Measurements from ENCODE around the gene NBR1.
"Not testable (repeated sequence)": the region's sequence is repeated elsewhere in the genome, so short reads cannot be mapped to it uniquely, and the experiment has no call there.

NBR1 gene

DNA sequence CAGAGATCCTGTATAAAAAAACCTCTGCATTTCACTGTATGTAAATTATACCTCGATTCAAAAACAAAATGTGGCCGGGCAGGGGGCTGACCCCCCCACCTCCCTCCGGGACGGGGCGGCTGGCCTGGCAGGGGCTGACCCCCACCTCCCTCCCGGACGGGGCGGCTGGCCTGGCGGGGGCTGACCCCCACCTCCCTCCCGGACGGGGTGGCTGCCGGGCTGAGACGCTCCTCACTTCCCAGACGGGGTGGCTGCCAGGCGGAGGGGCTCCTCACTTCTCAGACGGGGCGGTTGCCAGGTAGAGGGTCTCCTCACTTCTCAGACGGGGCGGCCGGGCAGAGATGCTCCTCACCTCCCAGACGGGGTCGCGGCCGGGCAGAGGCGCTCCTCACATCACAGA lies 11.8 kb upstream of the NBR1 start:
- DNase-seq (ENCODE audit: low read depth), result not testable (repeated sequence)

GRCh38 chr17:43159957-43160356 lies 11.1 kb upstream of the NBR1 start:
- DNase-seq (ENCODE audit: low read depth), result not testable (repeated sequence)

DNA sequence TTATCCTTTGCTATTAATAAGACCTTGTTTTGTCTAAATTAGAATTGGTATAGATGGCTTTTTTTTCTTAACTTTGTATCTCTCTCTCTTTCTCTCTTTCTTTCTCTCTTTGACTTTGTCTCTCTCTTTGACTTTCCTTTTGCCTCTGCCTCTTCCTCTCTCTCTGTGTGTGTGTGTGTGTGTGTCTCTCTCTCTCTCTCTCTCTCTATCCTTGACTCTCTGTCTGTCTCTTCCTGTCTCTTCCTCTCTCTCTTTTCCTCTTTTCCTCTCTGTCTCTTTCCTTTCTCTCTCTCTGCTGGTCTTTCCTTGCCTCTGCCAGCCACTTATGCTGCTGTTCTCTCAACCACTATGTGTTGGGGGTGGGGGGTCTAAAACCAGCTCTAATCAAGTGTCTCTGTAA lies 5.0 kb upstream of the NBR1 start:
- DNase-seq (ENCODE audit: low read depth), result not testable (repeated sequence)

GRCh38 chr17:43169561-43170139 lies 1.4 kb upstream of the NBR1 start:
- DNase-seq (ENCODE audit: low read depth), result peak; percentile 14

GRCh38 chr17:43170140-43170765 lies 761 bp upstream of the NBR1 start:
- peak; percentile 97 for DNase-seq (ENCODE audit: low read depth)

- peak; percentile 97 for DNase-seq (ENCODE audit: low read depth)
These were observed 823 bp downstream of the NBR1 start for GRCh38 chr17:43171586-43172487.

GRCh38 chr17:43175213-43176118 lies 4.5 kb downstream of the NBR1 start:
- peak; percentile 94 for DNase-seq (ENCODE audit: low read depth)

DNA sequence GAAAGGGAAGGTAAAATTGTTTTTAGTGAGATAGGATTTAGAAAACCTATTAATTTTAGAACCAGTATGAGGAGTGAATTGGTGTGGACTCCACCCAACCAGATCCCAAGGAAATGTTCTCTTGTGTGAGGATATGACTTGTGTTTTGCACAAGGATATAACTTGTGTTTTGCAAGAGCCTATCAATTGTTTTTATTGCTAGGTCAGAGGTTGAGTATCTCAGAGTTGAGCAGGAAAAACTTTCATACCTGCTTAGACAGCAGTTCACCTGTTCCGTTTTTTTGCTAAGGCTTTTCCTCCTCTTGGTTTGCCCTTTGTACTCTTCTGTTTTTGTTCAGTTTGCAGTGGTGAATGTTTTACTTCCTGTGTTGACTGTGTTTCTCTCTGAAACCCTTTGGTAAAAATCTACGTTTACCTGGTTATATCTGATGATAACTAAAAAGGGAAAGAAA lies 5.1 kb downstream of the NBR1 start:
- no peak for DNase-seq (ENCODE audit: low read depth)

DNA sequence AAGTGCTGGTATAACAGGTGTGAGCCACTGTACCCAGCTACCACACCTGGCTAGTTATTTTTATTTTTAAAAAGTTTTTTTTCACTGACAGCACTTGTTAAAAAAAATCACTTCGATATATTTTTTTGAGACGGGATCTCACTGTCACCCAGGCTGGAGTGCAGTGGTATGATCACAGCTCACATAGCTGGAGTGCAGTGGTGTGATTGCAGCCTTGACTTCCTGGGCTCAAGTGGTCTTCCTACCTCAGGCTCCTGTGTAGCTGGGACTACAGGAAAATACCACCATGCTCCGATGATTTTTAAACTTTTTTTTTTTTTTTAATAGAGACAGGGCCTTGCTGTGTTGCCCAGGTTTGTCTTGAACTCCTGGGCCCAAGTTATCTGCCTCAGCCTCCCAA lies 12.9 kb downstream of the NBR1 start:
- DNase-seq (ENCODE audit: low read depth), result no peak

- not testable (repeated sequence) for DNase-seq (ENCODE audit: low read depth)
These were observed 15.6 kb downstream of the NBR1 start for GRCh38 chr17:43186656-43187055.

GRCh38 chr17:43193251-43193650 lies 22.2 kb downstream of the NBR1 start:
- DNase-seq (ENCODE audit: low read depth), result no peak

- no peak for DNase-seq (ENCODE audit: low read depth)
These were observed 28.6 kb downstream of the NBR1 start for GRCh38 chr17:43199633-43200032.

DNA sequence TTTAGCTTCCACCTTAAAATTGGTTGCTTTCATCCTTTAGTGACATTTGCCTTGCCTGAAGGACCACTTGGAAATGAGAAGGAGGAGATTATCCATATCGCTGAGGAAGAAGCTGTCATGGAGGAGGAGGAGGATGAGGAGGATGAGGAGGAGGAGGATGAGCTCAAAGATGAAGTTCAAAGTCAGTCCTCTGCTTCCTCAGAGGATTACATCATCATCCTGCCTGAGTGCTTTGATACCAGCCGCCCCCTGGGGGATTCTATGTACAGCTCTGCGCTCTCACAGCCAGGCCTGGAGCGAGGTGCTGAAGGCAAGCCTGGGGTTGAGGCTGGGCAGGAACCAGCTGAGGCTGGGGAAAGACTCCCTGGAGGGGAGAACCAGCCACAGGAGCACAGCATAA lies 29.1 kb downstream of the NBR1 start:
- no peak for DNase-seq (ENCODE audit: low read depth)

DNA sequence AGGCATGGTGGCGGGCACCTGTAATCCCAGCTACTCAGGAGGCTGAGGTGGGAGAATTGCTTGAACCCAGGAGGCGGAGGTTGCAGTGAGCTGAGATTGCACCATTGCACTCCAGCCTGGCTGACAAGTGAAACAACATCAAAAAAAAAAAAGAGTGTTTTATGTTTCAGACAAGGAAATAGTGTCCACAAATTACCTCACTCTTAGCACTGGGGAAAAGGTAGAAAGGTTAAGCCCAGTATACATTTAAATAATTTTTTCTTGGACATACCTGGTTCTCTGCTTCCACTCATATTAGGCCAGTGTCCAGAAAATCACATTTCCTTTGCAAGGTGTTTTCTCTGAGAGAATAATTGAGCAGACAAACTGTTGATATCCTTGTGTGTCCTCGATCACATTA lies 32.0 kb downstream of the NBR1 start:
- not testable (repeated sequence) for DNase-seq (ENCODE audit: low read depth)

DNA sequence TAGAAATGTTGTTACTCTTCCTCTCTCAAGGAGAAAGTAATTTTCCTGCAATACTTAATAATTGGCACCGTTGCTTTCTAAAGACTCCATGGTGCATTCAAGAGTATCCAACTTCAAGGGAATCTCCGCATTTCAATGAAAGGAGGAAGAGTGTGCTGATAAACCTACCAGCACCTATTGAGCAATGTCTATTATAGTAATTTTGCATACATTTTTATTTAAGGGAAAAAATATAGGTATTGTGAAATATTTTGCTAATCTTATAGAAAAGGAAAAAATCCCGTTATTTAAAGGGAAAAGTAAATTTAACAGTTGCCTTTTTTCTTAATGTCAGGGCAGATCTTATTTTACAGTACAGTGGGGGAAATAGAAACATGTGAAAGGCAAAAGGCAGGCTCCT lies 39.6 kb downstream of the NBR1 start:
- DNase-seq (ENCODE audit: low read depth), result no peak

GRCh38 chr17:43211123-43211479 lies 40.1 kb downstream of the NBR1 start:
- DNase-seq (ENCODE audit: low read depth), result no peak

GRCh38 chr17:43211480-43212402 lies 40.7 kb downstream of the NBR1 start, which contains the start of gene TMEM106A:
TSS of gene TMEM106A (plus strand) at chr17:43211875. CDS start at chr17:43213042, 1,167 bp downstream.
- DNase-seq (ENCODE audit: low read depth), result peak; percentile 92

GRCh38 chr17:43212641-43213490 lies 41.9 kb downstream of the NBR1 start:
- no peak for DNase-seq (ENCODE audit: low read depth)

- DNase-seq (ENCODE audit: low read depth), result no peak
These were observed 42.5 kb downstream of the NBR1 start for GRCh38 chr17:43213545-43213944.

GRCh38 chr17:43215341-43215740 lies 44.3 kb downstream of the NBR1 start:
- no peak for DNase-seq (ENCODE audit: low read depth)
